GM21619 (cell line): ENCODE results near the gene DRC7.

Experiments
- ATAC-seq: cut with Tn5 transposase; IDR thresholded peaks from one replicate; pipeline ENCODE4 v1.9.1; 2021; ENCODE audit not compliant: unreplicated experiment

Gene DRC7

DNA sequence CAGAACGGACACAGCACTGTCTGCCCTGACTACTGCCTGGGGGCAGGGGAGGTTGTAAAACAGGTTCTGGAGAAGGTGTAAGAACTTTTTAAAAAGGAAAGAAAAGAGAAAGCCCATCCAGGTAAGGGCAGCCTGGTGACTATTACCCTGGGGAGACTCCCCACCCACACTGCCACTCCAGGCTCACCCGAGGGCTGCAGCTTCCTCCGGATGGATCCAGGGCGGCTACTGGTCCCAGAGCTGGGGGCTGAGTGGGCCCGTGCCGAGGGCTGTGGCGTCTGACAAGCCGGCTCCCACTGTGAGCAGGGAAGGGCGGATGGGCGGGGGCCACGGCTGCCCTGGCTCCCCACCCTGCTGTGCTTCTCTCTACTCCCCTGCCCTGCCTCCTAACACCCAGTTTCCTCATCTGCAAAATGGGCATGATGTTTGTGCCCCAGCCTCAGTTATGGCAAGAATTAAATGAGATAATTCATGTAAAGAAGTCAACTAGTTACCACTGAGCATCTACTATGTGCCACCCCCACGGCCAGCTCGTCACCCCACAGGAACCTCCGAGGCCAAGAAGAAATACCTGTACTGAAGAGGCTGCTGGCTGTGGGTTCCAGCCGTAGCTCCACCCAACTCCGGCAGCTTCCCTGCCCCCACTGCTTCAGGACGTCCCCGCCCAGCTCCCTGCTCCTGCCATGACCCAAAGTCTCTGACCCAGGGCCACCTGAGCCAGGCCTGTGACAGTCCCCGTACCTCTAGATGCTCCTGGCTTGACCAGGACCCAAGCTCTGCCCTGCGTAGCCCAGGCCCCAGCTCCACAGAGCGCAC lies 65.1 kb downstream of the DRC7 start:
- ATAC-seq = no peak

DNA sequence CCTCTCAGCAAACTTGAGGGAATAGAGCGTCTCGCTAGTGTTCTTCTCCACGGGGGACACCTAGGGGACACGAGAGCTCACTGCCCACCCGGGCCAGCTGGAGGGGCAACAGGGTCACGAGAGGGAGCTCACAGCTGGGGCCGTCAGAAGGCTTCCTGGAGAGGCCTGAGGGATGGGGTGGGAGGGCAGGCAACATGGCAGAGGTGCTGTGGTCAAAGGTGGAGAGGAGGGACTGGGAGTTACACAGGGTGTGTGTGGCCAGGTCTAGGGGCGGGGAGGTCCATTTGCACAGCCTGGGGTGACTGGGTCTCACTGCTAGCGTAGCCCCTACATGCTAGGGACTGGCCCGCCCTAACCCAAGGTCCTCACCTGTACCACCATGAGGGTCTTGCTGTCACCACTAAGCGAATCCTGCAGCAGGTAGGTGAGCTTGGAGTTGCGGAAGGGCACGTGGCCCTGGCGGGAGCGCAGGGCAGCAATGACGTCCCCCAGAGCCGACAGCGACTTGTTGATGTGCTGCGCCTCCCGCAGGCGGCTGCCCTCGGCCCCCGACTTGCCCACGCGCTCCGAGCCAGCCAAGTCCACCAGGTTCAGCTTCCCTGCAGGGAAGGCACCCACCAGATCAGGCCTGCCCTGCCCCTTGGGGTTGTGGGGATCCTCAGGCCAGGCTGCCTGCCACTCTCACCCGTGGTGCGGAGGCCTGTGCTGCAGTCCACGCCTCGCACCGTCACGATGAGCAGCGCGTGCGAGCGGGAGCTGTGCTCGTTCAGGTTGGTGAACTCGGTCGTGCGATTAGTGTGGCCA lies 66.0 kb downstream of the DRC7 start:
- ATAC-seq = no peak

DNA sequence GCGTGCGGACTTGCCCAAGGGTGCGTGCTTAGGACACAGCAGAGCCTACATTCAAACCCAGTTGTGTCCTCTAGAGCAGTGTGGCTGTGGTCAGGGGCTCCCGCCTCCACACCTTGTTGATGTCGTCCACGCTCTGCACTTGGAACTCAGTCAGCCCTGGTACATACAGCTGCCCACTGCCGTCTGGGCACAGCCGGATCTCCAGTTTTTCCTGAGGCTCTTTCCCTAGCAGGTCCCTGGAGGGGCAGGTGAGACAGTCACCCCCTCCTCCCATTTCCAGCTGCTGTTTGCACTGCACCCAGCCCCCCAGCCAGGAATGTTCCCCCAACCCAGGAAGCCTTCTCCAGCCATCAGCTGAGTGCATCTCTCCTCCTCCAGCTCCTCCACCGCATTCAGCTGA lies 66.7 kb downstream of the DRC7 start:
- ATAC-seq = no peak

DNA sequence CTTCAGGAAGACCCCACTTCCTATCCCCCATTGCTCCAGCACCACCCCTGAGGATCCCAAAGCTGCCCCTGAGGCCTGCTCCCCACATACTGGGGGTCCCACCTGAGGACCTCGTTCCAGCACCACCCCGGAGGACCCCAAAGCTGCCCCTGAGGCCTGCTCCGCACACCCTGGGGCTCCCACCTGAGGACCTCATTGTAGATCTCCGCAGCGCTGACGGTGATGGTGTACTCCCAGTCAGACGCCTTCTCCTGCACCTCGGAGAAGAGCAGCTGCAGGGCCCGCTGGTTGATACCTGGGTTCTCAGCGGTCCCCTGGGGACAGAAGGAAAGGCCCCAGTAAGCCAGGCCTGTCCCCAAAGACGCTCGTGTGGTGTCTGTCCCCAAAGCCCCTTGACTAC lies 67.4 kb downstream of the DRC7 start:
- ATAC-seq = no peak

DNA sequence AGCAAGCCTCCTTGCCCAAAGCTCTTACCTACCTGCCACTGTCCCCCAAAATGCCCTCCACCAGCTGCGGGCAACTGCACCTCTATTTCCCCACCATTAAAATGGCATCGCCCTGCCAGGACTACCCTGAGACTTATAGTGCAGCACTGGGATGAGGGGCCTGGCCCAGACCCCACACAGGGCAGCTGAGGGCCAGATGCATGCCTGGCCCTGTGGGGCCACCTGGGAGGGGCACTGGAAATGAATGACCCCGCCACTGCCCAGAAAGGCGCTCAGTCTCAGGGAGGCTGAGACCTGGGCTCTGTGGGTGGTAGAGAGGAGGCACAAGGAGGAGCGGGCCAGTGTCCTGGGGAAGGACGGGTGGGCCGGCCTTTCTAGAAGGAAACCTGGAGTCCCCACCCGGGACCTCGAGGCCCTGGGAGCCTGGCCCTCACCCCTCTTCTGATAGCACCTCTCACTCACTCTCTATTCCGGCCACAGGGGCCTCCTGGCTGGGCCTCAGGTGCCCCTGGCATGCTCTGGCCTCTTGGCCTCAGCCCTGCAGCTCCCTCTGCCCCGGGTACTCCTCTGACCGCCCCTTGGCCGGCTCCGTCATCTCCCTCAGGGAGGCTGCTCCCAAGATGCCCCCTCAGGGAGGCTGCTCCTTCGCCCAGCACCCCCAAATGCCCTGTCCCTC lies 67.9 kb downstream of the DRC7 start:
- ATAC-seq = no peak

DNA sequence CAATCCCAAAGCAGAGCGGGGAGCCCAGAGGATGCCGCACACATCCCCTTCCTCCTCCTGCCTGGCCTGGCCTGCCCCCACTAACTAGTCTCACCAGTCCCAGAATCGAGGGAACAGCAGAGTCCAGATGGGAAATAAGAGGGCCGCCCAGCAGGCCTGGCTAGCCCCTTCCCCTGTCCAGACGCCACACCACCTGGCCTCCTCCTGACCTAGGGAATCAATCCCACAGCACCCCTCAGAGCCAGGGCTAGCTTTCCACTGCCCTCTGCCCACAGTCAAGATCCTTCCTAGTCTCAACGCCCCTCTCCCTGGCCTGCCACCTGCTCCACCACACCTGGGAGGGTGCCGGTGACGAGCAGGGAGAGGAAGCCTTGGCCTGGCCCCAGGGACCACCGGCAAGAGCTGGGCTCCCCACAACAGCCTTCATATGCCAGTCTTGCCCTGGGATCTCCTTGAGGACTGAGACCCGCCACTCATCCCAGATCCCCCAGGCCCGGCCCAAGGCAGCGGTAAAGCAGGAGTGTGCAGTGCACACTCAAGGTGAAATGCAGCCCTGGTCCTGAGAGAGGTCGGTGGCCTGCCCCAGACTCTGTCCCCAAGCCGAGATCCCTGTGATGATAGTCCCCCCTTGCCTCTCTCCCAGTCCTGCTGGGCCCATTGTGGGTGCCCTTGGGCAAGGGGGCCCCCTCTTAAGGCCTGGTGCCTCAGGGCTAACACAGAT lies 68.8 kb downstream of the DRC7 start:
- no peak for ATAC-seq

DNA sequence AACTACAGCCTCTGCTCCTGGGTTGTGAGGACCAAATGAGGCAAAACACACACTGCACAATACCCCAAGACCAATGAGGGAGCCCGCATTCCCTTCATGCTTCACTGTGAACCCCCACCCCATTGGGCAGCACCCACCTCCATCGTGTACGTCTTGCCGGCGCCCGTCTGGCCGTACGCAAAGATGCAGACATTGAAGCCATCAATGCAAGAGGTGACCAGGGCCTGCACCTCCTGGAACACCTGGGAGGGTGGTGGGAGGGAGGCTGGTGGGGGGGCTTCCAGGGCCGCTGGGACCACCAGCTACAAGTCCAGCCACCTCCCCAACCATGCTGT lies 69.4 kb downstream of the DRC7 start:
- ATAC-seq = no peak

DNA sequence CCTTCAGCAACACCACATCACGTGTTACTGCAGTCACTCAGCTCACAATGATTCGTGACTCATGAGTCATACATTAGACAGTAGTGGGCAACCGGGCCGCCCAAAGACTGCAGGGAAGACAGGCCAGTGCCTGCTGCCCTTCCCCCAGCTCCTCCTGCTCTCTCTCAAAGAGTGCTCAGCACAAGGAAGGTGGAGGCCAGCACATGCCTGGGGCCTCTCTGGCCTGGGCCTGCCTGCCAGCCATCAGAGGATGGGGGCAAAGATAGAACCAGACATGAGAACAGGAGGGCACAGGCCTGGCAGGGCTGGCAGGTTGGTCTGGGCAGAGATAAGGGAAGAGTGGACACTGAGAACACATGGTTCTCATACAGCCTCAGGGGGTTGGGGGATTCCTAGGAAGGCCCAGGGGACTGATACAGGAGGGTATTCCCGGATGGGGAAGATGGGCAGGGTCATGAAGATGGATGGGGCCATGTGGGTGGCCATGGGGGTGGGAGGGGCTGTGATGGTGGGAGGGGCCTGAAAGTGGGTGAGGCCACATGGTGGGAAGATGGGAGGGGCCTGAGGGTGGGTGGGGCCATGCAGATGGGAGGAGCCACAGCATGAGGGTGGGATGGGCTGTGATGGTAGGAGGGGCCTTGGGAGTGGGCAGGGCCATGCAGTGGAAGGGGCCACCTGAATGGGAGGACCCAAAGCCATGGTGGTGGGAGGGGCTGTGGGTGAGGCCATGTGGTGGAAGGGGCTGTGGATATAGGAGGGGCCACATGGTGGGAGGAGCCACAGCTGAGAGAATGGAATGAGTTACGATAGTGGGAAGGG lies 69.9 kb downstream of the DRC7 start:
- ATAC-seq = no peak

DNA sequence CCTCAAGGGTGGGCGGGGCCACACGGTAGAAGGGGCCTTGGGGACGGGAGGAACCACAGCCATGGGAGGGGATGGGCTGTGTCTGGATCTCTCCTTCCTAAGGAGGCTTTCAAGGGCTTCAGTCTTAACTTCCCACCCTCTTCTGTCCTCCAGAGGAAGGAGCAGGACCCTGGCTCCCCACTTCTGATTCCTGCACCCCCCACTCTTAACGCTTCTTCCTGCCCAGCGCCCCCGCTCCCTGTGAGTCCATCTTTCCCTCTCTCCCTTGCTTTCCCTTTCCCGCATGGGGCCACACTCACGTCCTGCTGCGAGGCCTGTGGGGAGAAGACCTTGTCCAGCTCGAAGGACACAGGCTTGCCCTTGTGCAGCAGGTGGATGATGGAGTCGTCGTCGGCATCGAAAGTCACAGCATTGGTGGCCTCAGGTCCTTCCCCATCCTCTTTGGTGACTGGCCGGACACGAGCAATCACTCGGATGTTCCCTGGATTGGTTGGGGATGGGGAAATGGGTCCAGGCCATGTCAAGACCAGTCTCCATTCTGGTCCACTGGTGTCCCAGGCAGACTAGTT lies 70.6 kb downstream of the DRC7 start:
- no peak for ATAC-seq

DNA sequence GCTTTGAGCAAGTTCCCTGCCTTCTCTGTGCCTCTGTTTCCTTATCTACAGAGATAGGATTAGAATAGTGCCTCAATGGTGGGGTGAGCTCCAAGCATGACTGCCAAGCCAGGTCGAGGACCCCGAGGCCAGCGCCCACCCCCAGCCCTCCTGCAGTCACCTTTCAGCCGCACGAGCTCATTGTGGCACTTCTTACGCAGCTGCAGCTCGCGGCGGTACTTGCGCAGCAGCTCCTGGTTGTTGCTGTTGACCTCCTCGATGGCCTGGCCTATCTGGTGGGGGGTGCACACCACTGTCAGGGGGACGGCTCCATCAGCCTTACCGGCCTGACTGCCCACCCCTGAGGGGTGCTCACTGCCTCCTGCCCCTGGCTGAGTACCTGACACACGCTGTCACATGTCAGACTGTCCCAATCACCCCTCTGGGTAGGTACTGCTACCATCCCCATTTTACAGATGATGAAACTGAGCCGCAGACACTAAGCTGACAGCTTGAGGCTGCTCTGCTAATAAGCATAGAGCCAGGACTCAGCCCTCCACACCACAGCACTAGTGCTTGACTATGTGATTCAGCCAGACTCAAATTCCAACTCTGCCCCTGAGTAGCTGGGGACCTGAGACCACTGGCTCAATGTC lies 72.2 kb downstream of the DRC7 start:
- ATAC-seq = no peak

DNA sequence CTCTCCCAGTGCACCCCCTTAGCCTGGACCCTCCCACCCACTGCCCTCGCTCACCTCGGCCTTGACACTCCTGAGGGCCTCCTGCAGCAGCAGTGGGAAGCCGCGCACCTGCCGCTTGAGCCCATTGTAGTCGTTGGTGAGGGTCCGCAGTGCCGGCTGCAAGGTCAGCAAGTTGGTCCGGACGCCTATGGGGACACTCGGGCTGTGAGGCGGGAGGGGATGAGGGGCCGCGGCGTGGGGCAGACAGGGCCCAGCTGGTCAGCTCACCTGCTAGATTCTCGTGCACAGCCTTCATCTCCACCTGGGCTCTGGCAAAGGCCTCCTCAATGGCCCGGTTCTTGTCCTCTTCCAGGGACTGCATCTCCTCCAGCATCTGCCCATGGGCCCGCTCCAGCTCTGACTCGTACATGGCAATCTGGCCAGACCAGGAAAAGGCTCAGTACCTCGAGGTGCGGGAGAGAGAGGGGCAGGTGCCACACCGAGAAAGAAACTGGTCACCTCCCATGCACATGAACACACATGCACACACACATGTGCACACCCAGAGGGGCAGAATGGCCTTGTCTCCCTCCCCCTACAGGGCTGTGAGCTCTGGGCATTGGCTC lies 75.0 kb downstream of the DRC7 start:
- no peak for ATAC-seq

DNA sequence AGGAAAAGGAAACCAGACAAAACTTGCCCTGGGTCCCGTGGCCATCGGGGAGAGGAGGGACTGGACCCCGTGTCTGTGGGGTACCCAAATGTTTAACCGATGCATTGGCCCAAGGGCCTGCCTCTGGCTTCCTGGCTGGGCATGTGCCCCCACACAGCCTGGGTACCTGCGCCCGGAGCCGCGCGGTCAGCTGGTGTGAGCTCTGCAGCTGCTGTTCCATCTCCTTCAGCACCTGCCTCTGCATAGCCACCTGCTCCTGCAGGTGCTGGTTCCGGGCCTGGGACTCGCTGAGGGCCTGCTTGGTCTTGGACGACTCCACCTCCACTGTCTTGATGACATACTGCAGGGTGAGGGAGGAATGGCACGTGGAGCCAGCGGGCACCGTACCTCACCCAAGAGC lies 75.8 kb downstream of the DRC7 start:
- ATAC-seq = no peak

DNA sequence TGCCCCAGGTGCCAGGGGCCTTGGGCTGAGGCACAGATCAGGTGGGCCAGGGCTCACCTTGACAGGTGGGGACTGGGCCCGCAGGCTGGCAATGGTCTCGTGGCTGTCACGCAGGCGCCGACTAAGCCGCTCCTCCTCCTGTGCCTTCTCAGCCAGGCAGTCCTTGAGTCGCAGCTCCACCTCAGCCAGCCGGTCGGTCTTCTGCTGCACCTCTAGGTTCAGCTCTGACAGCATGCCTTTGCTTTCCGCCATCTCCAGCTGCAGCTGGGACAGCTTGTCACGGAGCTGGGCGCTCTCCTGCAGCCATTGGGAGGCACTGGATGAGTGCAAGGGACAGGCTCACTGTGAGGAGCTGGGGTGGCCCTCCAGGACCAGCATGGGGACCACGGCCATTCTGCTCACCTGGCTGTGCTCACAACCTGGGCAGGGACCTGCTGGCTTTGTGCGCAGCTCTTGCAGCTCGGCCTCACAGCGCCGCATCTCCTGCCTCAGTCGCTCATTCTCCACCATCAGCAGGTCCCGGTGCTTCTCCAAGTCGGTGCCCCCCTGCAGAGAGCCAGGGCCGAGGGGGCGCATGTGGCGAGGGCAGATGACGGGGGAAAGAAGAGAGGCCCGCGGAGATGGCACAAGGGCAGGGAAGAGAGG lies 76.7 kb downstream of the DRC7 start:
- ATAC-seq = no peak

DNA sequence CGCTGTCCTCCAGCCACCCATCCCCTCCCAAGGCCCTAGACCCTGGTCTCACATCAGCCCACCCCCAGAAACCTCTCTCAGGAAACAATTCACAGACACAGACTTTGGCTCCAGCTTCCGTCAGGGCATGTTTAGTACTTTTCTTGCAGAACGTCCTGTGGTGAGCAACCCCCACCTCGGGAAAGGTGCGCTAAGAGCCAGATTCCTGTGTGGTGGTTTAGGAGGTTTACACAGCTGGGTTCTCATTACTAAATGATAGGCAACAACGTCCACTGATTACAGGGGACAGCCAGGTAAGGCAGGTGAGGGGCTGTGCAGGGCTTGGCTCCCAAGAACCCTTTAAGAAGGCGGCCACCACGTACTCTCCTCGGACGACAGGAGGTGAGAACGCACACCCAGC lies 78.4 kb downstream of the DRC7 start:
- ATAC-seq = no peak

DNA sequence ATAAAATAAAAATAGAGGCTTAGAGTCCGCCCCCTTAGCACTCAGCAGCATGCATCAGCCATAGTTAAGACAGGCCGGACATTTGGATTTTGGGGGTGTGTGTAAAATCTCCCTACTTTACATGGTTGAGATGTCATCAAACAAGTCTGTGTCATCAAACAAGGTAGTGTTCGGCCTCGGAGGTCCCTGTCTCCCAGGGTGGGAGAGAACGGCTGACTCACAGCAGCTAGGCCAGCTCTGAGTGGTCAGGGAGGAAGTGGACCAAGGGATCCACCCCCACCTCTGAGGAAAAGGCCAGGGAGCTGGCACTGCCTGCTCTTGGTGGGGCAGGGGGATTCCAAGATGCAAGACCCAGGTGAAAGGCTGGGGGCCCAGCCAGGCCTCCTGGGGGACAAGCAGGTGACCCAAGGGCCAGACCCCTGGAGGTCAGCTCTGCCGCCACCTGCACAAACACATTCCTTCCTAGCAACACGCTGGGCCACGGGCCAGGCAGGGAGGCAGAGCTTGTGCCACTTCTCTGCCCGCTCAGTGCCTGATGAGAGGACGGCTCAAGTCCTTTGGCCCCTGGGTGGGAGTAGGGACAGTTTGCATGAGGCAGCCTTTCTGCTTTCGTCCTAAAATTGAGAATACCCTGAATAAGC lies 79.2 kb downstream of the DRC7 start:
- no peak for ATAC-seq

DNA sequence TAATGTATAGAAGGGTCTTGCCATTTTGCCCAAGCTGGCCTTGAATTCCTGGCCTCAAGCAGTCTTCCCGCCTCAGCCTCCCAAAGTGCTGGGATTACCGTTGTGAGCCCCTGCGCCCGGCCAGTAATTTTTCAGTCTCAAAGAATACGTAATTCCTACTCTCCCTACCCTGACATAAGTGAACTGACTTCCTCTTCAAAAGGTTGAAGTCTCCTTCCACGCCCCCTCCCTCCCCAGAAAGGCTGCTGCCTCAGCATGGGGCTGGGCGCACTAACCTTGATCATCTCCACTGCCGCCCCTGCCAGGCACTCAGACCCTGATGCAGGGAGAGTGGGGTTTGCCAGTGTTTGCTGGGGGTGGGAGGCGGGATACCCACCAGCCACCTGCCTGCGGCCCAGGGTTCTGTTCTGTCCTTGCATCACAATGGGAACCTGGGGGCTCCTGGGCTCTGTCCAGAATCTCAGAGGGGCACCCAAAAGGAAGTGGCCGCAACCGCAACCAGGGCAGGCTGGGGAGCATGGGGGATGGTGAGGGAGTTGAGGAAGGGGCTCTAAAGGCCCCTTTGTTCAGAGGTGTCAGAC lies 80.2 kb downstream of the DRC7 start:
- no peak for ATAC-seq

DNA sequence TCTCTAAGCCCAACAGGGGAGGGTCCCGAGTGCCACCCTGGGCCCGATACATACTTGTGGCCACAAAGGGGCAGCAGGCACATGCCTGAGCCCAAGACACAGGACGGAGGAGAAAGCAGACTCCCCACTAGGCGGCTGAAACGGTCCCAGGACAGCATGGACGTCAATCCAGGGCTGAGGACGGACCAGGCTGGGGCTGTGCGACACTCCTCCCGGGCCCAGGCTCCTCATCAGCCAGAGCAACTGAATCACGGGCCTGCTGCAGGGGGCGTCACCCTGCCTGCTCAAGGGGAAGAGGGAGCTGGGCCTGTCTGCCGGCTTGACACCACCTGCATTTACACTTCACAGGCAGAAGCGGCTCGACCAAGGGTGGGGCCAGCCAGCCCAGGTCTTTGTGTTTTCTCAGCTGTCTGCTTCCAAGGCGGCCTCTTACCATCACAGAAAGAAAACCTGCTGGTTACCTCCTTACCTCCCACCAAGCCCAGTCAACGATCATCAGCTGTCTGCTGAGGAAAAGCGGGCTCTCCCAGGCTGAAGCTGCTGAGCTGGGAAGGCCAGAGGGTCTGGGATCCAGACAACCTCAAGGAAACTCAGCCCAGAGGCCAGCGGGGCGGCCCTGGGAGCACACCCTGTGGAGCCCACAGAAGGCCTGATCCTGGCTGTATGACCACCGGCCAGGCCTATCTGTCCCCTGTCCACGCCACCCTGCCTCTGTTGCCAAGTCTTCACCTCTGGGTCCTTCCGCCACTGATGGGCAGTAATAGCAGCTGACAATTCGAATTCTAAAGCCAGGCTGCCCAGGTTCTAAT lies 81.3 kb downstream of the DRC7 start:
- no peak for ATAC-seq
